H1 (cell line): ENCODE results near the gene SOX15. TPM values are rescaled to one million over a fixed set of nuclear protein-coding genes. Genes with fewer than 3 reads are reported as not detected.

Source experiments
- CTCF ChIA-PET: fragments of 300-600 bp; sonication (Branson Sonifier 250); formaldehyde crosslinking; loops from one replicate; lab custom pipeline; 2021; ENCODE audit not compliant: partially characterized antibody; lab: Charles Lee
- POLR2A ChIA-PET: fragments of 300-600 bp; sonication (Branson Sonifier 250); formaldehyde crosslinking; loops from one replicate; lab custom pipeline; 2021; ENCODE audit warnings: inconsistent platforms; ENCODE audit not compliant: partially characterized antibody; lab: Charles Lee
- DNase-seq, 2 experiments: peaks; one replicate each; pipeline versions ENCODE4 v3.0.0 to v3.0.0-alpha.2; 2010 to 2022; ENCODE audit warnings: low spot score in 2 of 2, low read depth in 1 of 2, mixed read lengths in 1 of 2
- FAIRE-seq: peaks from 2 replicates; lab custom pipeline; 2011; peaks lifted over from hg19 to GRCh38; lab: Jason Lieb, UNC
- H2AFZ ChIP-seq: 2 replicates; pipeline ENCODE4 v1.8.1; 2012; ENCODE audit warnings: low read length, inconsistent platforms
- H2AK5ac ChIP-seq: 2 replicates; pipeline ENCODE4 v1.6.1; 2013; ENCODE audit warnings: low read depth, low read length
- H2BK120ac ChIP-seq: replicated peaks from 2 replicates; pipeline ENCODE3; 2013; ENCODE audit warnings: low read depth, low read length, inconsistent platforms
- H2BK12ac ChIP-seq: 2 replicates; pipeline ENCODE4 v1.6.1; 2013; ENCODE audit warnings: low read depth, low read length
- H2BK15ac ChIP-seq: 2 replicates; pipeline ENCODE4 v1.6.1; 2013; ENCODE audit warnings: low read length
- H2BK20ac ChIP-seq: 2 replicates; pipeline ENCODE4 v1.6.1; 2013; ENCODE audit warnings: low read length
- H2BK5ac ChIP-seq: 2 replicates; pipeline ENCODE4 v1.6.1; 2013; ENCODE audit warnings: low read depth, low read length
- H3K14ac ChIP-seq: 2 replicates; pipeline ENCODE4 v1.6.1; 2013; ENCODE audit warnings: inconsistent platforms; ENCODE audit not compliant: insufficient read length
- H3K18ac ChIP-seq: 2 replicates; pipeline ENCODE4 v1.6.1; 2013; ENCODE audit warnings: low read length; ENCODE audit errors: extremely low read depth
- H3K23ac ChIP-seq: 2 replicates; pipeline ENCODE4 v1.6.1; 2013; ENCODE audit warnings: inconsistent platforms; ENCODE audit not compliant: insufficient read length
- H3K23me2 ChIP-seq: 2 replicates; pipeline ENCODE4 v1.6.1; 2013; ENCODE audit warnings: low read depth, low read length
- H3K27ac ChIP-seq: 2 replicates; pipeline ENCODE4 v1.6.1; 2011; ENCODE audit warnings: low read depth, low read length, inconsistent platforms
- H3K27me3 ChIP-seq, 4 experiments: replicated peaks in 1 of 4; 1 replicate in 1 of 4; 2 replicates in 3 of 4; pipeline versions ENCODE4 v1.6.1 to v1.8.1; 2011 to 2013; ENCODE audit warnings: low read length in 3 of 4, mild to moderate bottlenecking in 3 of 4, inconsistent platforms in 2 of 4, mixed read lengths in 2 of 4, moderate library complexity in 1 of 4; ENCODE audit not compliant: control insufficient read depth in 3 of 4, insufficient read depth in 3 of 4; ENCODE audit errors: extremely low read depth in 1 of 4
- H3K36me3 ChIP-seq, 4 experiments: 2 replicates each; pipeline versions ENCODE4 v1.6.1 to v1.8.1; 2011 to 2013; ENCODE audit warnings: mild to moderate bottlenecking in 4 of 4, low read length in 3 of 4, moderate library complexity in 2 of 4, control low read depth in 1 of 4, inconsistent platforms in 1 of 4; ENCODE audit not compliant: insufficient read depth in 4 of 4, control insufficient read depth in 2 of 4
- H3K4ac ChIP-seq: replicated peaks from 2 replicates; pipeline ENCODE3; 2013; ENCODE audit warnings: low read length, low read depth, mixed read lengths, inconsistent platforms; ENCODE audit not compliant: insufficient read length
- H3K4me1 ChIP-seq, 4 experiments: replicated peaks in 1 of 4; 1 replicate in 1 of 4; 2 replicates in 3 of 4; pipeline versions ENCODE4 v1.6.1 to v1.8.1; 2011 to 2013; ENCODE audit warnings: low read length in 3 of 4, inconsistent platforms in 2 of 4, mixed read lengths in 1 of 4; ENCODE audit not compliant: insufficient read depth in 4 of 4, control insufficient read depth in 3 of 4
- H3K4me2 ChIP-seq, 2 experiments: 2 replicates each; pipeline versions ENCODE4 v1.6.1 to v1.8.1; 2011 to 2013; ENCODE audit warnings: low read depth in 2 of 2, low read length in 2 of 2, control low read depth in 1 of 2, inconsistent platforms in 1 of 2, mild to moderate bottlenecking in 1 of 2; ENCODE audit not compliant: insufficient read depth in 1 of 2
- H3K4me3 ChIP-seq, 4 experiments: fragments of 200-600, 300-600 bp in 1 of 4; sonication (generic), shearing (Covaris generic), sonication (Bioruptor Twin) in 1 of 4; 2 replicates each; pipeline versions ENCODE4 v1.5.1 to v1.8.1; 2011 to 2016; ENCODE audit warnings: low read length in 4 of 4, low read depth in 3 of 4, control low read depth in 2 of 4, inconsistent platforms in 2 of 4, mild to moderate bottlenecking in 2 of 4, mixed read lengths in 1 of 4, moderate library complexity in 1 of 4; ENCODE audit not compliant: insufficient read depth in 2 of 4; ENCODE audit errors: extremely low read depth in 1 of 4
- H3K56ac ChIP-seq: replicated peaks from 2 replicates; pipeline ENCODE3; 2013; ENCODE audit warnings: low read depth, mild to moderate bottlenecking, mixed read lengths, low read length, inconsistent platforms; ENCODE audit not compliant: insufficient read length
- H3K79me1 ChIP-seq: 2 replicates; pipeline ENCODE4 v1.6.1; 2013; ENCODE audit warnings: low read depth, low read length, control low read depth
- H3K79me2 ChIP-seq, 2 experiments: 2 replicates each; pipeline versions ENCODE4 v1.6.1 to v1.8.1; 2012 to 2013; ENCODE audit warnings: low read length in 2 of 2, mild to moderate bottlenecking in 2 of 2, inconsistent platforms in 1 of 2; ENCODE audit not compliant: insufficient read depth in 2 of 2, control insufficient read depth in 1 of 2
- H3K9ac ChIP-seq, 4 experiments: replicated peaks in 1 of 4; 1 replicate in 1 of 4; 2 replicates in 3 of 4; pipeline versions ENCODE4 v1.6.1 to v1.8.1; 2011 to 2013; ENCODE audit warnings: low read depth in 3 of 4, low read length in 3 of 4, control low read depth in 2 of 4, mild to moderate bottlenecking in 2 of 4, moderate library complexity in 2 of 4, inconsistent platforms in 1 of 4; ENCODE audit errors: extremely low read depth in 1 of 4
- H3K9me3 ChIP-seq, 2 experiments: 2 replicates each; pipeline versions ENCODE4 v1.6.1 to v1.8.1; 2012 to 2013; ENCODE audit warnings: mild to moderate bottlenecking in 2 of 2, moderate library complexity in 2 of 2, control low read depth in 1 of 2, inconsistent platforms in 1 of 2, low read depth in 1 of 2, low read length in 1 of 2, mixed read lengths in 1 of 2; ENCODE audit not compliant: insufficient read depth in 2 of 2
- H4K20me1 ChIP-seq, 2 experiments: replicated peaks in 1 of 2; 2 replicates each; pipeline versions ENCODE3 to v1.8.1; 2011 to 2013; ENCODE audit warnings: inconsistent platforms in 2 of 2, low read length in 2 of 2, mild to moderate bottlenecking in 1 of 2; ENCODE audit not compliant: insufficient read depth in 2 of 2, control insufficient read depth in 1 of 2
- H4K5ac ChIP-seq: 2 replicates; pipeline ENCODE4 v1.6.1; 2013; ENCODE audit warnings: low read length, low read depth, mixed read lengths, inconsistent platforms; ENCODE audit not compliant: insufficient read length
- H4K8ac ChIP-seq: 2 replicates; pipeline ENCODE4 v1.8.0; 2013; ENCODE audit warnings: mild to moderate bottlenecking, moderate library complexity, low read length, inconsistent platforms; ENCODE audit not compliant: insufficient read depth; ENCODE audit errors: extremely low read depth
- H4K91ac ChIP-seq: replicated peaks from 2 replicates; pipeline ENCODE3; 2013; ENCODE audit warnings: low read length, mixed read lengths, inconsistent platforms; ENCODE audit not compliant: insufficient read length
- BRCA1 ChIP-seq: IDR thresholded peaks from 2 replicates; pipeline ENCODE4 v1.6.1; 2012; ENCODE audit warnings: low read depth, low read length, improper control_type of control experiment
- POLR2A ChIP-seq, 2 experiments: IDR thresholded peaks; 1 replicate in 1 of 2; 2 replicates in 1 of 2; pipeline ENCODE4 v1.6.1; 2011; ENCODE audit warnings: low read depth in 2 of 2, low read length in 2 of 2, mild to moderate bottlenecking in 2 of 2; ENCODE audit errors: control extremely low read depth in 1 of 2
- WGBS, 2 experiments: shearing (Covaris generic) in 1 of 2; methylation state at CpG; one replicate each; pipeline versions ENCODE4 v1.1.6 to v1.1.7; 2013 to 2015; ENCODE audit warnings: low lambda C conversion rate in 2 of 2, mixed read lengths in 2 of 2, inconsistent platforms in 1 of 2, low coverage in 1 of 2, missing lambda C conversion rate in 1 of 2; ENCODE audit not compliant: insufficient replicate concordance in 2 of 2, insufficient coverage in 1 of 2, insufficient read length in 1 of 2; ENCODE audit errors: extremely low coverage in 1 of 2, missing lambda C conversion rate in 1 of 2; 5-methylcytosine and 5-hydroxymethylcytosine counted together
- polyA plus RNA-seq, 7 experiments: library from polyadenylated mRNA; depleted of rRNA in 3 of 7; stranded (reverse) in 5 of 7; unstranded in 2 of 7; fragments of >200 nt in 5 of 7; fragments of 200-250 nt in 2 of 7; gene quantifications; 1 replicate in 5 of 7; 2 replicates in 1 of 7; 4 replicates in 1 of 7; pipeline versions ENCODE4 v1.2.1 to v1.2.3, GENCODE V29; 2011 to 2013; ENCODE audit warnings: missing spikeins in 2 of 7, mixed read lengths in 2 of 7
- total RNA-seq: library from RNA; stranded (reverse); fragmentation: NEBNext Ultra II Directional; extraction: Animal tissue kit (Norgen Biotek cat#: 25700); gene quantifications from 2 replicates; pipeline ENCODE4 v1.2.1, GENCODE V29; 2021

Gene SOX15
- total and polyA plus RNA-seq, 2 of the 8 experiments (the other 6 are each of a cell fraction or from before 2014, with no cell fraction given) = 14.3 to 26.8 TPM

GRCh38 chr17:7587420-7588151, 2.3 kb downstream of the SOX15 start:
- TF ChIP-seq POLR2A (IDR thresholded peaks at IDR 0.05; ENCODE audit: control extremely low read depth in 1 of 2, low read depth in 2 of 2, low read length in 2 of 2) (0 out of 3 replicates have a peak, but pooled peaks of 1 of the 2 experiments have one; percentile 20), BRCA1 (no peak)
- no peak overlapping the region for H3K14ac ChIP-seq
- peak overlapping the region in 1 of 2 experiments; percentile 71; a peak in 3 of 4 replicates for H3K4me2 ChIP-seq
- H3K9me3 ChIP-seq = no peaks in the 10 kb centered on the region
- peak overlapping the region in 1 of 4 experiments; percentile 68; a peak in 2 of 8 replicates for H3K4me3 ChIP-seq
- no peak overlapping the region for H2AK5ac ChIP-seq
- H3K23ac ChIP-seq = no peak overlapping the region
- no peak overlapping the region for H3K18ac ChIP-seq
- DNase-seq (no peak), FAIRE-seq (no peak)
- H2BK20ac ChIP-seq = no peak overlapping the region
- no peak overlapping the region for H2AFZ ChIP-seq
- POLR2A ChIA-PET = interaction anchor here (0.6 to 28.5 kb wide), 9 partner anchors 14 to 103 kb away, joined by 3 to 1144 read pairs (median 22); partner anchors contain the start of genes CD68, POLR2A, SAT2 and SENP3
- no peak overlapping the region; the same call in 1 of the 2 replicates for H2BK5ac ChIP-seq
- H3K79me2 ChIP-seq = no peaks in the 10 kb centered on the region
- H3K79me1 ChIP-seq = no peaks in the 10 kb centered on the region; the same call in none of the 2 replicates
- H4K20me1 ChIP-seq = peaks cover 0 to 2% of the 10 kb centered on the region in 2 experiments
- 89% methylated on average over 12 of the region's 12 CpGs; no CpG with 5 or more reads in 1 of the 2 experiments for WGBS, 2 experiments
- H2BK15ac ChIP-seq = no peak overlapping the region
- no peak overlapping the region for H3K56ac ChIP-seq
- CTCF ChIA-PET = interaction anchor here (0.6 to 1.8 kb wide), 12 partner anchors 13 to 100 kb away, joined by 3 to 14 read pairs (median 3); partner anchors contain the start of genes FXR2 and TP53
- no peak overlapping the region; the same call in 1 of the 2 replicates for H4K8ac ChIP-seq
- H2BK12ac ChIP-seq = no peak overlapping the region
- H3K4me1 ChIP-seq = peaks cover 6 to 25% (median 23%) of the 10 kb centered on the region in 4 experiments
- H3K27me3 ChIP-seq = no peaks in the 10 kb centered on the region
- H3K23me2 ChIP-seq = peaks cover 24% of the 10 kb centered on the region; the same call in 1 of the 2 replicates
- no peak overlapping the region for H3K4ac ChIP-seq
- H4K5ac ChIP-seq = no peak overlapping the region
- H4K91ac ChIP-seq = no peak overlapping the region
- H3K36me3 ChIP-seq = peaks cover 8 to 22% (median 11%) of the 10 kb centered on the region in 4 experiments; a peak in 7 of 8 replicates
- no peak overlapping the region for H3K9ac ChIP-seq
- no peak overlapping the region for H3K27ac ChIP-seq
- H2BK120ac ChIP-seq = no peak overlapping the region
